Stimulated activated CD4-positive, alpha-beta T cell treated with anti-CD3 and anti-CD28 coated beads, Interleukin-15, amount 100 ng/mL, for 1 hour (primary cell): ENCODE results near the gene FAM124A.

Source experiments
- DNase-seq, 2 donors: peaks; one replicate each; pipeline ENCODE4 v3.0.0-alpha.2; 2020; ENCODE audit warnings: low read depth in 1 of 2, low spot score in 1 of 2

Gene FAM124A

GRCh38 chr13:51303063-51303552 lies 80.9 kb downstream of the FAM124A start:
- no peak for DNase-seq

- DNase-seq = no peak
These were observed 81.7 kb downstream of the FAM124A start for GRCh38 chr13:51303882-51304281.

GRCh38 chr13:51305271-51305967 lies 83.2 kb downstream of the FAM124A start:
- DNase-seq = no peak

GRCh38 chr13:51308781-51309180 lies 86.6 kb downstream of the FAM124A start:
- DNase-seq = no peak

- no peak for DNase-seq
These were observed 89.0 kb downstream of the FAM124A start for GRCh38 chr13:51311231-51311630.

- no peak for DNase-seq
These were observed 89.8 kb downstream of the FAM124A start for GRCh38 chr13:51311957-51312520.

- DNase-seq = no peak
These were observed 91.4 kb downstream of the FAM124A start for GRCh38 chr13:51313619-51314018.

- DNase-seq = no peak
These were observed 95.1 kb downstream of the FAM124A start for GRCh38 chr13:51317262-51317661.

- DNase-seq = no peak
These were observed 95.8 kb downstream of the FAM124A start for GRCh38 chr13:51318015-51318414.

- DNase-seq = no peak
These were observed 96.7 kb downstream of the FAM124A start for GRCh38 chr13:51318876-51319275.

- no peak for DNase-seq
These were observed 99.6 kb downstream of the FAM124A start for GRCh38 chr13:51321836-51322235.

GRCh38 chr13:51322826-51323225 lies 100.6 kb downstream of the FAM124A start:
- no peak for DNase-seq

- DNase-seq = no peak
These were observed 101.8 kb downstream of the FAM124A start for GRCh38 chr13:51323824-51324511.

GRCh38 chr13:51324714-51325420 lies 102.7 kb downstream of the FAM124A start:
- DNase-seq = no peak

- no peak for DNase-seq
These were observed 103.6 kb downstream of the FAM124A start for GRCh38 chr13:51325837-51326236.

GRCh38 chr13:51326777-51327176 lies 104.6 kb downstream of the FAM124A start:
- no peak for DNase-seq

GRCh38 chr13:51327961-51328360 lies 105.8 kb downstream of the FAM124A start:
- DNase-seq = no peak

GRCh38 chr13:51328488-51328887 lies 106.3 kb downstream of the FAM124A start:
- no peak for DNase-seq

- DNase-seq = no peak
These were observed 107.4 kb downstream of the FAM124A start for GRCh38 chr13:51329606-51330005.

GRCh38 chr13:51330791-51331190 lies 108.6 kb downstream of the FAM124A start:
- DNase-seq = no peak

- no peak for DNase-seq
These were observed 109.2 kb downstream of the FAM124A start for GRCh38 chr13:51331354-51331861.
